Pancreas (tissue), 10 donors: ENCODE results near the gene GABRR3. TPM values are rescaled to one million over a fixed set of nuclear protein-coding genes. Genes with fewer than 3 reads are reported as not detected.
A peak's percentile ranks its signal among the peaks of the same experiment; 100 is the strongest.
"Not testable (repeated sequence)": the region's sequence is repeated elsewhere in the genome, so short reads cannot be mapped to it uniquely, and the experiment has no call there.

Source experiments
- ATAC-seq, 4 donors: fragments of 200-7000 bp; cut with Tn5 transposase; one replicate each; pipeline versions ENCODE4 v1.8.0 to v1.9.1; 2020; ENCODE audit warnings: mild to moderate bottlenecking in 4 of 4, moderate library complexity in 4 of 4
- DNase-seq, 6 donors: peaks; one replicate each; pipeline ENCODE4 v3.0.0-alpha.2; 2020
- FAIRE-seq: peaks from 2 replicates; lab custom pipeline; 2012; peaks lifted over from hg19 to GRCh38; lab: Jason Lieb, UNC
- H3K27ac ChIP-seq, 4 donors: fragments of 200-600 bp; sonication (generic); 1 replicate in 3 of 4; 2 replicates in 1 of 4; pipeline versions ENCODE4 v1.5.0 to v1.8.0; 2020
- H3K27me3 ChIP-seq, 4 donors: fragments of 200-600 bp; one replicate each; pipeline ENCODE4 v1.8.0; 2021
- H3K36me3 ChIP-seq, 3 donors: fragments of 200-600 bp; sonication (generic) in 1 of 3; one replicate each; pipeline versions ENCODE4 v1.5.0 to v1.8.0; 2020 to 2021
- H3K4me1 ChIP-seq, 3 donors: fragments of 200-600 bp; one replicate each; pipeline ENCODE4 v1.8.0; 2021
- H3K4me3 ChIP-seq, 4 donors: fragments of 200-600 bp; sonication (generic) in 2 of 4; one replicate each; pipeline versions ENCODE4 v1.5.0 to v1.8.0; 2020 to 2021
- H3K9me3 ChIP-seq, 4 donors: fragments of 200-600 bp; one replicate each; pipeline ENCODE4 v1.8.0; 2021
- CTCF ChIP-seq, 4 donors: fragments of 200-600 bp; sonication (generic) in 3 of 4; IDR thresholded peaks; one replicate each; pipeline versions ENCODE4 v1.5.0 to v1.8.0; 2021; ENCODE audit warnings: antibody characterized with exemption in 4 of 4
- WGBS, 2 donors: extraction: QIAGEN DNeasy Blood & Tissue Kit; methylation state at CpG; one replicate each; pipeline ENCODE4 v1.1.7; 2013; 5-methylcytosine and 5-hydroxymethylcytosine counted together
- intact Hi-C, 3 donors: fragments of 100-400 bp; cut with DNase I; formaldehyde crosslinking; loops; one replicate each; pipeline versions ENCODE4 v1.11.1 to v1.14.2; 2022
- polyA plus RNA-seq, 2 donors: library from polyadenylated mRNA; stranded (reverse); fragments of 200-250 nt; gene quantifications; one replicate each; pipeline ENCODE4 v1.2.3, GENCODE V29; 2013
- total RNA-seq, 6 donors: library from RNA; stranded (reverse); fragmentation: NEBNext Ultra II Directional in 4 of 6; extraction: Animal tissue kit (Norgen Biotek cat#: 25700) in 4 of 6; gene quantifications; one replicate each; pipeline versions ENCODE4 v1.2.1 to v1.2.4, GENCODE V29; 2021 to 2023
- donor health status: healthy with polysubstance abuse.
- donor health status: DM: no; HTN: no; CAD: no; lungs with moderate emphysema.
- donor health status: DM: no; HTN: no; CAD: no.
- donor health status: control.
- donor health status: control.
- donor health status: Bipolar disorder and iron deficiency.
- donor health status: DM: yes; HTN: yes; CAD: no.
- donor health status: DM: no; HTN: no; CAD: no.
- donor health status: DM: no; HTN: no; CAD: no.
- donor health status: DM: yes; HTN: yes; CAD: no.

GABRR3 gene
- total and polyA plus RNA-seq, 8 donors, result 0.02 TPM; not detected in 7

- no peak for TF ChIP-seq CTCF (IDR thresholded peaks at IDR 0.05)
Measured at GRCh38 chr3:98012979-98013378, 22.1 kb downstream of the GABRR3 start.

GRCh38 chr3:98010883-98011449, 24.1 kb downstream of the GABRR3 start:
- not testable (repeated sequence) for H3K9me3 ChIP-seq, H3K36me3 ChIP-seq, H3K27me3 ChIP-seq, H3K27ac ChIP-seq, ATAC-seq, FAIRE-seq, DNase-seq, H3K4me3 ChIP-seq
- intact Hi-C loops, result loop anchor here in 1 of 3 donors (10.0 kb wide), 1 partner anchor 216 kb away; no protein-coding TSS in a partner anchor
- H3K4me1 ChIP-seq, result peaks cover 0 to 15% (median 13%) of the 10 kb centered on the region in 3 donors
- 91 to 96% methylated on average over 4 of the region's 4 CpGs for WGBS, 2 donors

More at GRCh38 chr3:98012979-98013378, 22.1 kb downstream of the GABRR3 start:
- Histone ChIP-seq H3K36me3 (no peaks in the 10 kb centered on the region), H3K27ac (no peak overlapping the region), H3K27me3 (no peaks in the 10 kb centered on the region), H3K4me1 (peaks cover 0 to 15% (median 13%) of the 10 kb centered on the region in 3 donors), H3K4me3 (no peak overlapping the region), H3K9me3 (no peaks in the 10 kb centered on the region)
- FAIRE-seq (no peak), DNase-seq (no peak), ATAC-seq (peak in 3 of 4 donors; percentile 41 to 65 (median 51))
- intact Hi-C loops, result loop anchor here in 1 of 3 donors (10.0 kb wide), 1 partner anchor 218 kb away; no protein-coding TSS in a partner anchor
- WGBS, 2 donors, result 60 to 67% methylated on average over 2 of the region's 2 CpGs

GRCh38 chr3:98010194-98010882, 24.8 kb downstream of the GABRR3 start:
- H3K36me3 ChIP-seq, result no peaks in the 10 kb centered on the region
- peaks cover 0 to 15% (median 13%) of the 10 kb centered on the region in 3 donors for H3K4me1 ChIP-seq
- ATAC-seq, result no peak
- no peaks in the 10 kb centered on the region for H3K9me3 ChIP-seq
- intact Hi-C loops, result loop anchor here in 1 of 3 donors (10.0 kb wide), 1 partner anchor 216 kb away; no protein-coding TSS in a partner anchor
- H3K4me3 ChIP-seq, result no peak overlapping the region
- no peaks in the 10 kb centered on the region for H3K27me3 ChIP-seq
- no peak for TF ChIP-seq CTCF (IDR thresholded peaks at IDR 0.05)
- H3K27ac ChIP-seq, result no peak overlapping the region
- WGBS, 2 donors, result 63 to 64% methylated on average over 7 of the region's 7 CpGs
- no peak for FAIRE-seq
- no peak for DNase-seq

- WGBS, 2 donors, result 81 to 86% methylated on average over 2 of the region's 2 CpGs
- TF ChIP-seq CTCF (IDR thresholded peaks at IDR 0.05), result no peak
- no peak for ATAC-seq
- no peak overlapping the region for H3K27ac ChIP-seq
- H3K36me3 ChIP-seq, result no peaks in the 10 kb centered on the region
- no peak for DNase-seq
- H3K9me3 ChIP-seq, result no peaks in the 10 kb centered on the region
- intact Hi-C loops, result no loop called here
- no peaks in the 10 kb centered on the region for H3K27me3 ChIP-seq
- peaks cover 0 to 13% (median 8%) of the 10 kb centered on the region in 3 donors for H3K4me1 ChIP-seq
- H3K4me3 ChIP-seq, result no peak overlapping the region
- no peak for FAIRE-seq
Measured at GRCh38 chr3:98008855-98009254, 26.3 kb downstream of the GABRR3 start.

- no peaks in the 10 kb centered on the region for H3K36me3 ChIP-seq
- 75 to 76% methylated on average over 2 of the region's 2 CpGs for WGBS, 2 donors
- no peaks in the 10 kb centered on the region for H3K4me1 ChIP-seq
- no peak for DNase-seq
- no peak overlapping the region for H3K27ac ChIP-seq
- H3K27me3 ChIP-seq, result no peaks in the 10 kb centered on the region
- intact Hi-C loops, result no loop called here
- ATAC-seq, result no peak
- no peaks in the 10 kb centered on the region for H3K9me3 ChIP-seq
- no peak overlapping the region for H3K4me3 ChIP-seq
- no peak for TF ChIP-seq CTCF (IDR thresholded peaks at IDR 0.05)
- FAIRE-seq, result no peak
Measured at GRCh38 chr3:98005438-98005837, 29.7 kb downstream of the GABRR3 start.
